ENCODE results near the gene C1orf87. TPM values are rescaled to one million over a fixed set of nuclear protein-coding genes. Genes with fewer than 3 reads are reported as not detected.
"Not testable (repeated sequence)": the region's sequence is repeated elsewhere in the genome, so short reads cannot be mapped to it uniquely, and the experiment has no call there.

C1orf87 gene
- total RNA-seq, 1 experiment from 2014 or later: not detected

DNA sequence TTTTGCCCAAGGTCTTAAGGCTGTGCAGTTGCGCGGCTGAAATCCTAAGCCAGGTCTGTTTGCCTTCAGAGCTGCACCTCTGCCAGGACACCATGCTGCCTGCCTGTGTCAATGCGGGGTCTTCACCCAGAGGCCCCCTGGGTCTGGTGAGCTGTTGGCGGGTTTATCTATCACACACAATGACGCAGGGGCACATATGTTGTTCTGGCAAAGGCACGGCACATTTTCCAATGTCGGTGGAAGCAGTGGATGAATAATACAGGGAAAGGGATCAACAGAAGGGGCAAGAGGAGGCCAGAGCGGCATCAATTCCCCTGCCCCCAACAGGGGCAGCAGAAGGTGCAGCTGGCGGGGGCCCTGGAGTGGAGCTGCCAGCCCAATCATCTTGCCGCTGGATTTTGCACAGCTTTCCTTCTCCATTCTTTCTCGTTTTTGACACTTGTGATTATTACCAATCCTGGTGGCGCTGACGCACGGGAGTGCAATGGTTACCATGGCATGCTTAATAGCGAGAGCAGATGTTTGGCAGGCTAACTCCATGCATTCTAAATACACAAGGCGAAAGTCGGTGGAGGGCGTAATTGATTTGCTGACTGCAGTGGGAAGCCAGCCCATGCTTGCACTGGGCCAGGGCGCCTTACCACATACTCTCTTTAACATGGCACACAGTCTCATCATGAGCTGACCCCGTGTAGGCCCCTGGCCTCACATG, 101.2 kb downstream of the C1orf87 start:
- CTCF ChIA-PET: no interaction called here
- H3K27me3 ChIP-seq (ENCODE audit: low read length): peaks cover 41% of the 10 kb centered on the region
- intact Hi-C loops (cut with micrococcal nuclease): loop anchor here (10.0 kb wide), 1 partner anchor 792 kb away; no protein-coding TSS in a partner anchor

GRCh38 chr1:59971464-59971911, 102.1 kb downstream of the C1orf87 start:
- no peak overlapping the region for H3K9ac ChIP-seq (ENCODE audit: low read length)
- POLR2A ChIA-PET (ENCODE audit: unreplicated experiment): interaction anchor here (0.7 kb wide), 1 partner anchor 1071 kb away, joined by 3 read pairs; no protein-coding TSS in a partner anchor

More for the DNA sequence above, 101.2 kb downstream of the C1orf87 start:
- POLR2A ChIA-PET (ENCODE audit: unreplicated experiment): no interaction called here
- H3K9ac ChIP-seq (ENCODE audit: low read length): no peak overlapping the region
- H3F3A ChIP-seq (ENCODE audit: low read length, unreplicated experiment): no peaks in the 10 kb centered on the region
- ATAC-seq (no peak), DNase-seq (no peak)
- H3K9me2 ChIP-seq (replicated peaks; ENCODE audit: low read length): no peaks in the 10 kb centered on the region
- no peaks in the 10 kb centered on the region for H3K79me2 ChIP-seq (ENCODE audit: low read length)
- no TSS peak for BruUV-seq (replicated peaks)
- TF ChIP-seq, protein P1, sequence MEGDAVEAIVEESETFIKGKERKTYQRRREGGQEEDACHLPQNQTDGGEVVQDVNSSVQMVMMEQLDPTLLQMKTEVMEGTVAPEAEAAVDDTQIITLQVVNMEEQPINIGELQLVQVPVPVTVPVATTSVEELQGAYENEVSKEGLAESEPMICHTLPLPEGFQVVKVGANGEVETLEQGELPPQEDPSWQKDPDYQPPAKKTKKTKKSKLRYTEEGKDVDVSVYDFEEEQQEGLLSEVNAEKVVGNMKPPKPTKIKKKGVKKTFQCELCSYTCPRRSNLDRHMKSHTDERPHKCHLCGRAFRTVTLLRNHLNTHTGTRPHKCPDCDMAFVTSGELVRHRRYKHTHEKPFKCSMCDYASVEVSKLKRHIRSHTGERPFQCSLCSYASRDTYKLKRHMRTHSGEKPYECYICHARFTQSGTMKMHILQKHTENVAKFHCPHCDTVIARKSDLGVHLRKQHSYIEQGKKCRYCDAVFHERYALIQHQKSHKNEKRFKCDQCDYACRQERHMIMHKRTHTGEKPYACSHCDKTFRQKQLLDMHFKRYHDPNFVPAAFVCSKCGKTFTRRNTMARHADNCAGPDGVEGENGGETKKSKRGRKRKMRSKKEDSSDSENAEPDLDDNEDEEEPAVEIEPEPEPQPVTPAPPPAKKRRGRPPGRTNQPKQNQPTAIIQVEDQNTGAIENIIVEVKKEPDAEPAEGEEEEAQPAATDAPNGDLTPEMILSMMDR (conservative IDR thresholded peaks at IDR 0.05; ENCODE audit: low read depth, low read length): no peak
- no peak for TF ChIP-seq EZH2phosphoT487 (IDR thresholded peaks at IDR 0.05; ENCODE audit: borderline replicate concordance, low read length)
- no peak for TF ChIP-seq EZH2 (IDR thresholded peaks at IDR 0.05; ENCODE audit: low read length, unreplicated experiment)
- no peak overlapping the region for H3K4me3 ChIP-seq (ENCODE audit: low read length)
- no peak overlapping the region for H3K27ac ChIP-seq (ENCODE audit: low read length)
- no peak overlapping the region for H2AFZ ChIP-seq (ENCODE audit: low read length)
- H4K20me1 ChIP-seq (ENCODE audit: low read length): no peaks in the 10 kb centered on the region
- H3K4me1 ChIP-seq (ENCODE audit: insufficient read depth, low read length): no peaks in the 10 kb centered on the region; the same call in 1 of the 2 replicates
- H3K4me2 ChIP-seq (ENCODE audit: low read length): no peak overlapping the region
- H3K9me3 ChIP-seq (ENCODE audit: low read length): no peaks in the 10 kb centered on the region
- H3K36me3 ChIP-seq (ENCODE audit: low read depth, low read length): no peaks in the 10 kb centered on the region

GRCh38 chr1:59969542-59970175, 103.9 kb downstream of the C1orf87 start:
- DNase-seq; H3F3A ChIP-seq (ENCODE audit: low read length, unreplicated experiment); H3K4me1 ChIP-seq (ENCODE audit: insufficient read depth, low read length); H4K20me1 ChIP-seq (ENCODE audit: low read length); H3K9me2 ChIP-seq (replicated peaks; ENCODE audit: low read length); H3K36me3 ChIP-seq (ENCODE audit: low read depth, low read length); H3K9me3 ChIP-seq (ENCODE audit: low read length); H2AFZ ChIP-seq (ENCODE audit: low read length); H3K4me3 ChIP-seq (ENCODE audit: low read length); H3K79me2 ChIP-seq (ENCODE audit: low read length); H3K4me2 ChIP-seq (ENCODE audit: low read length); POLR2A ChIA-PET (ENCODE audit: unreplicated experiment); H3K27ac ChIP-seq (ENCODE audit: low read length); H3K9ac ChIP-seq (ENCODE audit: low read length); ATAC-seq; CTCF ChIA-PET; BruUV-seq (replicated peaks): not testable (repeated sequence)
- intact Hi-C loops (cut with micrococcal nuclease): loop anchor here (10.0 kb wide), 1 partner anchor 795 kb away; no protein-coding TSS in a partner anchor
- peaks cover 27% of the 10 kb centered on the region for H3K27me3 ChIP-seq (ENCODE audit: low read length)

More at GRCh38 chr1:59971464-59971911, 102.1 kb downstream of the C1orf87 start:
- Histone ChIP-seq H3K27ac (ENCODE audit: low read length) (no peak overlapping the region), H3K79me2 (ENCODE audit: low read length) (no peaks in the 10 kb centered on the region), H3K27me3 (ENCODE audit: low read length) (peaks cover 41% of the 10 kb centered on the region), H3K4me3 (ENCODE audit: low read length) (peak overlapping the region; percentile 48; the same call in 1 of the 2 replicates), H3K4me1 (ENCODE audit: insufficient read depth, low read length) (no peaks in the 10 kb centered on the region; the same call in 1 of the 2 replicates), H3K9me3 (ENCODE audit: low read length) (no peaks in the 10 kb centered on the region), H3F3A (ENCODE audit: low read length, unreplicated experiment) (no peaks in the 10 kb centered on the region), H2AFZ (ENCODE audit: low read length) (peak overlapping the region; percentile 74), H3K9me2 (replicated peaks; ENCODE audit: low read length) (no peaks in the 10 kb centered on the region), H4K20me1 (ENCODE audit: low read length) (no peaks in the 10 kb centered on the region), H3K4me2 (ENCODE audit: low read length) (peak overlapping the region; percentile 79), H3K36me3 (ENCODE audit: low read depth, low read length) (no peaks in the 10 kb centered on the region)
- ATAC-seq: peak; percentile 86
- CTCF ChIA-PET: interaction anchor here (0.5 to 1.0 kb wide), 8 partner anchors 17 to 1583 kb away, joined by 3 to 5 read pairs (median 4); no protein-coding TSS in a partner anchor
- DNase-seq: peak; percentile 76
- TF ChIP-seq, protein P1 (conservative IDR thresholded peaks at IDR 0.05; ENCODE audit: low read depth, low read length): peak; percentile 95
- no peak for TF ChIP-seq EZH2phosphoT487 (IDR thresholded peaks at IDR 0.05; ENCODE audit: borderline replicate concordance, low read length)
- intact Hi-C loops (cut with micrococcal nuclease): loop anchor here (10.0 kb wide), 1 partner anchor 793 kb away; no protein-coding TSS in a partner anchor
- BruUV-seq (replicated peaks): no TSS peak

- H3K4me3 ChIP-seq (ENCODE audit: low read length); ATAC-seq; H3K79me2 ChIP-seq (ENCODE audit: low read length); intact Hi-C loops (cut with micrococcal nuclease); H4K20me1 ChIP-seq (ENCODE audit: low read length); CTCF ChIA-PET; H3F3A ChIP-seq (ENCODE audit: low read length, unreplicated experiment); BruUV-seq (replicated peaks); DNase-seq; H2AFZ ChIP-seq (ENCODE audit: low read length); H3K27ac ChIP-seq (ENCODE audit: low read length); H3K4me1 ChIP-seq (ENCODE audit: insufficient read depth, low read length); H3K9me3 ChIP-seq (ENCODE audit: low read length); H3K9ac ChIP-seq (ENCODE audit: low read length); H3K4me2 ChIP-seq (ENCODE audit: low read length); H3K36me3 ChIP-seq (ENCODE audit: low read depth, low read length); H3K9me2 ChIP-seq (replicated peaks; ENCODE audit: low read length); POLR2A ChIA-PET (ENCODE audit: unreplicated experiment): not testable (repeated sequence)
- peaks cover 18% of the 10 kb centered on the region for H3K27me3 ChIP-seq (ENCODE audit: low read length)
These were observed 104.8 kb downstream of the C1orf87 start for GRCh38 chr1:59968746-59969145.
